K562 (cell line): Measurements from ENCODE around the gene PLCB4. TPM values are rescaled to one million over a fixed set of nuclear protein-coding genes. Genes with fewer than 3 reads are reported as not detected.

ENCODE experiments used
- ATAC-seq: fragments of 200-7000 bp; cut with Tn5 transposase; 3 replicates; pipeline ENCODE4 v1.9.1; 2020; ENCODE audit warnings: moderate library complexity
- BruUV-seq: library from RNA; stranded (reverse); fragments of 400-500 nt; replicated peaks from 2 replicates; lab custom pipeline; 2021; lab: Mats Ljungman, UMichigan
- CTCF ChIA-PET: fragments of 300-600 bp; formaldehyde crosslinking; extraction: SDS; loops from one replicate; lab custom pipeline; 2021; ENCODE audit warnings: low intra/inter-chr PET ratio; lab: Yijun Ruan, JAX
- POLR2A ChIA-PET: fragments of 300-600, 350-650 bp; sonication (Branson Sonifier 250); formaldehyde crosslinking; extraction: SDS; loops from one replicate; lab custom pipeline; 2021; ENCODE audit warnings: antibody characterized with exemption, inconsistent platforms; lab: Yijun Ruan, JAX
- DNase-seq, 4 experiments: peaks; one replicate each; pipeline versions ENCODE4 v3.0.0 to v3.0.0-alpha.2; 2011 to 2018; ENCODE audit warnings: low spot score in 3 of 4, mixed read lengths in 3 of 4; ENCODE audit errors: extremely low read depth in 1 of 4
- FAIRE-seq: peaks from 2 replicates; lab custom pipeline; 2011; peaks lifted over from hg19 to GRCh38; lab: Jason Lieb, UNC
- H2AFZ ChIP-seq: 2 replicates; pipeline ENCODE4 v1.6.0; 2011; ENCODE audit warnings: low read depth, low read length, control low read depth, inconsistent platforms
- H3K27ac ChIP-seq: fragments of 200-600 bp; 3 replicates; pipeline ENCODE4 v1.8.0; 2011; ENCODE audit warnings: low read depth, mild to moderate bottlenecking, control low read depth, inconsistent platforms, low read length, moderate library complexity, mixed read lengths; ENCODE audit errors: extremely low read depth
- H3K27me3 ChIP-seq, 2 experiments: fragments of 300-600 bp in 1 of 2; 2 replicates in 1 of 2; 3 replicates in 1 of 2; pipeline versions ENCODE4 v1.6.0 to v1.8.0; 2011; ENCODE audit warnings: inconsistent platforms in 2 of 2, low read length in 2 of 2, mild to moderate bottlenecking in 1 of 2, mixed read lengths in 1 of 2, moderate library complexity in 1 of 2; ENCODE audit not compliant: control insufficient read depth in 2 of 2, insufficient read depth in 2 of 2
- H3K36me3 ChIP-seq: fragments of 300-600 bp; 3 replicates; pipeline ENCODE4 v1.8.0; 2011; ENCODE audit warnings: mild to moderate bottlenecking, low read length, inconsistent platforms; ENCODE audit not compliant: control insufficient read depth, insufficient read depth
- H3K4me1 ChIP-seq, 2 experiments: fragments of 200-600 bp in 1 of 2; replicated peaks in 1 of 2; 2 replicates in 1 of 2; 3 replicates in 1 of 2; pipeline versions ENCODE4 v1.5.1 to v1.8.0; 2011; ENCODE audit warnings: inconsistent platforms in 2 of 2, low read length in 2 of 2, mild to moderate bottlenecking in 1 of 2, mixed read lengths in 1 of 2, moderate library complexity in 1 of 2; ENCODE audit not compliant: control insufficient read depth in 2 of 2, insufficient read depth in 2 of 2
- H3K4me2 ChIP-seq: 2 replicates; pipeline ENCODE4 v1.6.1; 2011; ENCODE audit warnings: low read length, control low read depth, inconsistent platforms, mixed read lengths; ENCODE audit not compliant: insufficient read depth
- H3K4me3 ChIP-seq: fragments of 200-600 bp; sonication (generic), shearing (Covaris generic); 2 replicates; pipeline ENCODE4 v1.5.1; 2016; ENCODE audit warnings: control low read depth, inconsistent platforms
- H3K79me2 ChIP-seq: fragments of 200-600 bp; 3 replicates; pipeline ENCODE4 v1.8.0; 2011; ENCODE audit warnings: low read length, inconsistent platforms; ENCODE audit not compliant: control insufficient read depth, insufficient read depth
- H3K9ac ChIP-seq, 2 experiments: 2 replicates each; pipeline versions ENCODE4 v1.6.0 to v1.6.1; 2011; ENCODE audit warnings: low read depth in 2 of 2, low read length in 2 of 2, control low read depth in 1 of 2, inconsistent platforms in 1 of 2, mild to moderate bottlenecking in 1 of 2, mixed read lengths in 1 of 2; ENCODE audit not compliant: insufficient read depth in 1 of 2
- H3K9me1 ChIP-seq: one replicate; pipeline ENCODE4 v1.6.0; 2011; ENCODE audit warnings: inconsistent platforms, mild to moderate bottlenecking, low read length, moderate library complexity; ENCODE audit not compliant: control insufficient read depth, insufficient read depth
- H3K9me3 ChIP-seq: replicated peaks from 2 replicates; pipeline ENCODE4 v1.5.1; 2011; ENCODE audit warnings: low read depth, low read length, inconsistent platforms; ENCODE audit not compliant: control insufficient read depth, insufficient read depth
- H4K20me1 ChIP-seq: replicated peaks from 2 replicates; pipeline ENCODE4 v1.6.1; 2011; ENCODE audit warnings: low read length, inconsistent platforms, mixed read lengths; ENCODE audit not compliant: control insufficient read depth, insufficient read depth
- BRD4 ChIP-seq: fragments of 200-600 bp; sonication (generic); IDR thresholded peaks from 2 replicates; pipeline ENCODE4 v1.6.1; 2017; ENCODE audit warnings: inconsistent platforms
- CXXC5 ChIP-seq: fragments of 250-450 bp; sonication (Bioruptor Pico); IDR thresholded peaks from 2 replicates; pipeline ENCODE4 v1.8.0; 2022; ENCODE audit warnings: inconsistent platforms, mild to moderate bottlenecking, moderate library complexity
- DPF2 ChIP-seq: fragments of 450-650 bp; IDR thresholded peaks from 2 replicates; pipeline ENCODE4 v1.6.1; 2016
- ETS1 ChIP-seq: conservative IDR thresholded peaks from 2 replicates; pipeline ENCODE4 v1.6.1; 2011; ENCODE audit warnings: low read depth, mild to moderate bottlenecking, low read length; ENCODE audit not compliant: control insufficient read depth
- SMARCA4 ChIP-seq: fragments of 450-650 bp; IDR thresholded peaks from 2 replicates; pipeline ENCODE4 v1.6.1; 2016
- ZFP36 ChIP-seq: fragments of 150-350 bp; IDR thresholded peaks from 2 replicates; pipeline ENCODE4 v1.6.1; 2018; ENCODE audit warnings: low read length, low read depth; ENCODE audit not compliant: partially characterized antibody
- ZNF444 ChIP-seq: fragments of 250-450 bp; sonication (Bioruptor Pico); IDR thresholded peaks from 2 replicates; pipeline ENCODE4 v1.4.0; 2020; ENCODE audit warnings: mild to moderate bottlenecking, moderate library complexity
- WGBS: fragments of 100-300 bp; shearing (Covaris generic); methylation state at CpG from one replicate; pipeline ENCODE4 v1.1.6; 2016; ENCODE audit warnings: low coverage, mixed read lengths; ENCODE audit not compliant: insufficient coverage; ENCODE audit errors: missing lambda C conversion rate; 5-methylcytosine and 5-hydroxymethylcytosine counted together
- in situ Hi-C: fragments of 300-500 bp; cut with MboI; formaldehyde crosslinking; loops from 4 replicates; pipeline ENCODE4 v1.15.0; 2018; ENCODE audit warnings: inconsistent platforms, mixed read lengths
- intact Hi-C: fragments of 100-400 bp; cut with micrococcal nuclease; formaldehyde crosslinking; loops from 2 replicates; pipeline ENCODE4 v1.14.2; 2022
- polyA plus RNA-seq, 8 experiments: library from polyadenylated mRNA; depleted of rRNA in 4 of 8; stranded (reverse) in 5 of 8; unstranded in 3 of 8; fragments of >200 nt; fragmentation: Nextera tagmentation in 2 of 8; fragmentation: Illumina TruSeq in 1 of 8; extraction: Ambion mirVana in 2 of 8; extraction: Trizol in 1 of 8; gene quantifications; 2 replicates each; pipeline versions ENCODE4 v1.2.1 to v1.2.3, GENCODE V29; 2011 to 2014; ENCODE audit warnings: inconsistent platforms in 1 of 8, missing spikeins in 1 of 8
- total RNA-seq, 7 experiments: library from RNA; depleted of rRNA in 6 of 7; stranded (reverse); fragments of >200 nt in 6 of 7; fragmentation: Illumina TruSeq in 2 of 7; extraction: Trizol in 2 of 7; gene quantifications; 2 replicates each; pipeline versions ENCODE4 v1.2.1 to v1.2.3, GENCODE V29; 2011 to 2021; ENCODE audit warnings: low replicate concordance in 1 of 7
- TF ChIP-seq, protein P1 (sequence below): fragments of 450-650 bp; IDR thresholded peaks from 2 replicates; pipeline ENCODE4 v1.6.1; 2017; ENCODE audit warnings: antibody characterized with exemption, mild to moderate bottlenecking

The PLCB4 gene
- total and polyA plus RNA-seq, 9 of the 15 experiments (the other 6 are each of a cell fraction or from before 2014, with no cell fraction given), result 0.20 to 2.9 (median 0.52) TPM

DNA sequence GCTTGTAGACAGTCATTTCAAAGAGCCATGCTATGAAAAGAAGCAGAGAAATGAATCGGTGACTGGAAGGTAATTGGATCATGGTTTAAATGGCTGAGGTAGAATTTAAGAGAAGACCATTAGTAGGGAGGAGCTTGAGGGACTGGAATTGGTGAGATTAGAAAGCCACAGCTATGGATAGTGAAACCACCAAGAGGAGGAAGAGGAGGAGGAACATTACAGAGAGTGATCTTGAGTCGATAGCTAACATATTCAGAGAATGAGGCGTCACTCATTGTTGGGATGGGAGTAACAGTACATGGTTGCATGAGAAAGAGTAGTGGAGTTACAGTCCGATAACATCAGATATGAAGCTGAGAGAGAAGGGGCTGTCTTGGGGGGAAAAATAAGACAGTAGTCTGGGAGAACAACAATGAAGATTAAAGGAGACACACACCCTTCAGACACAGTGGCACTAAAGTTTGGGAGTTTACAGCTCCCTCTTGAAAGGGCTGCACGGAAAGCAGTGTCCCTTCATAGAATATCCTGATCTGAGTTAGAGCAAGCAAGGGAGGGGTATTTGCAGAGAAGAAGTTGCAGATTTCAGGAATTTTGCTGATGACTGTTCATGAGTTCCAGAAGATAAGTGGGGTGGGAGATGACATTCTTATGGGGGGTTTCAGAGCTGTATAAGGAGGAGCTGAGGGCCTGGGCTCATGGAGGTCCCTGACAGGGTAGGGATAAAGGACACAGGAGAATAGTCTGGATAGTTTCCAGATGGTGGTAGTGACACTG is 430.4 kb downstream of the PLCB4 start:
- FAIRE-seq (no peak), DNase-seq (no peak), ATAC-seq (no peak)
- H3K9ac ChIP-seq, result no peak overlapping the region
- no peaks in the 10 kb centered on the region for H3K36me3 ChIP-seq
- no peaks in the 10 kb centered on the region for H3K79me2 ChIP-seq
- ChIA-PET CTCF (no interaction called here), POLR2A (interaction anchor here (0.7 kb wide), 1 partner anchor 16 kb away, joined by 3 read pairs; the partner anchor contains the start of gene LAMP5)
- BruUV-seq, result no TSS peak
- no peak overlapping the region for H3K27ac ChIP-seq
- intact Hi-C loops, result no loop called here
- no peaks in the 10 kb centered on the region for H3K4me1 ChIP-seq
- in situ Hi-C loops, result no loop called here
- TF ChIP-seq DPF2, result no peak
- no peak for TF ChIP-seq SMARCA4
- TF ChIP-seq, protein P1, sequence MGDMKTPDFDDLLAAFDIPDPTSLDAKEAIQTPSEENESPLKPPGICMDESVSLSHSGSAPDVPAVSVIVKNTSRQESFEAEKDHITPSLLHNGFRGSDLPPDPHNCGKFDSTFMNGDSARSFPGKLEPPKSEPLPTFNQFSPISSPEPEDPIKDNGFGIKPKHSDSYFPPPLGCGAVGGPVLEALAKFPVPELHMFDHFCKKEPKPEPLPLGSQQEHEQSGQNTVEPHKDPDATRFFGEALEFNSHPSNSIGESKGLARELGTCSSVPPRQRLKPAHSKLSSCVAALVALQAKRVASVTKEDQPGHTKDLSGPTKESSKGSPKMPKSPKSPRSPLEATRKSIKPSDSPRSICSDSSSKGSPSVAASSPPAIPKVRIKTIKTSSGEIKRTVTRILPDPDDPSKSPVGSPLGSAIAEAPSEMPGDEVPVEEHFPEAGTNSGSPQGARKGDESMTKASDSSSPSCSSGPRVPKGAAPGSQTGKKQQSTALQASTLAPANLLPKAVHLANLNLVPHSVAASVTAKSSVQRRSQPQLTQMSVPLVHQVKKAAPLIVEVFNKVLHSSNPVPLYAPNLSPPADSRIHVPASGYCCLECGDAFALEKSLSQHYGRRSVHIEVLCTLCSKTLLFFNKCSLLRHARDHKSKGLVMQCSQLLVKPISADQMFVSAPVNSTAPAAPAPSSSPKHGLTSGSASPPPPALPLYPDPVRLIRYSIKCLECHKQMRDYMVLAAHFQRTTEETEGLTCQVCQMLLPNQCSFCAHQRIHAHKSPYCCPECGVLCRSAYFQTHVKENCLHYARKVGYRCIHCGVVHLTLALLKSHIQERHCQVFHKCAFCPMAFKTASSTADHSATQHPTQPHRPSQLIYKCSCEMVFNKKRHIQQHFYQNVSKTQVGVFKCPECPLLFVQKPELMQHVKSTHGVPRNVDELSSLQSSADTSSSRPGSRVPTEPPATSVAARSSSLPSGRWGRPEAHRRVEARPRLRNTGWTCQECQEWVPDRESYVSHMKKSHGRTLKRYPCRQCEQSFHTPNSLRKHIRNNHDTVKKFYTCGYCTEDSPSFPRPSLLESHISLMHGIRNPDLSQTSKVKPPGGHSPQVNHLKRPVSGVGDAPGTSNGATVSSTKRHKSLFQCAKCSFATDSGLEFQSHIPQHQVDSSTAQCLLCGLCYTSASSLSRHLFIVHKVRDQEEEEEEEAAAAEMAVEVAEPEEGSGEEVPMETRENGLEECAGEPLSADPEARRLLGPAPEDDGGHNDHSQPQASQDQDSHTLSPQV, result no peak
- TF ChIP-seq ETS1, result no peak
- no peak for TF ChIP-seq BRD4
- TF ChIP-seq ZFP36, result no peak
- TF ChIP-seq ZNF444 (CRISPR knock-in tag), result no peak
- no peak for TF ChIP-seq CXXC5 (CRISPR knock-in tag)
- no peak overlapping the region for H3K4me3 ChIP-seq
- WGBS, result 0% methylated on average over 5 of the region's 5 CpGs
- no peaks in the 10 kb centered on the region for H3K9me3 ChIP-seq
- H3K27me3 ChIP-seq, result no peaks in the 10 kb centered on the region
- H3K4me2 ChIP-seq, result no peak overlapping the region
- H3K9me1 ChIP-seq, result no peaks in the 10 kb centered on the region
- no peak overlapping the region for H2AFZ ChIP-seq
- no peaks in the 10 kb centered on the region for H4K20me1 ChIP-seq
